SKM-1 treated with dmso at 0.1 percent for 144 hours (cell line): ENCODE data around the gene ALPG.
"Not testable (repeated sequence)": the region's sequence is repeated elsewhere in the genome, so short reads cannot be mapped to it uniquely, and the experiment has no call there.

ENCODE experiments used
- DNase-seq: peaks from one replicate; lab custom pipeline; 2025; ENCODE audit not compliant: unreplicated experiment; lab: John Stamatoyannopoulos, UW

Gene ALPG

GRCh38 chr2:232376713-232377112, 29.9 kb upstream of the ALPG start:
- no peak for DNase-seq

- no peak for DNase-seq
These were observed 29.3 kb upstream of the ALPG start for GRCh38 chr2:232377319-232377718.

- no peak for DNase-seq
These were observed 28.6 kb upstream of the ALPG start for GRCh38 chr2:232377841-232378734.

GRCh38 chr2:232378735-232379151, 27.9 kb upstream of the ALPG start, which contains the start of gene ALPP:
TSS of gene ALPP (plus strand) at chr2:232378751. CDS start at chr2:232378803, 52 bp downstream.
- DNase-seq, result not testable (repeated sequence)

GRCh38 chr2:232379610-232380590, 26.7 kb upstream of the ALPG start:
- not testable (repeated sequence) for DNase-seq

GRCh38 chr2:232381204-232382031, 25.2 kb upstream of the ALPG start:
- not testable (repeated sequence) for DNase-seq

- no peak for DNase-seq
These were observed 24.1 kb upstream of the ALPG start for GRCh38 chr2:232382331-232383225.

- DNase-seq, result no peak
These were observed 22.2 kb upstream of the ALPG start for GRCh38 chr2:232384466-232384865.

- DNase-seq, result not testable (repeated sequence)
These were observed 21.6 kb upstream of the ALPG start for GRCh38 chr2:232385058-232385457.

GRCh38 chr2:232385660-232386489, 20.8 kb upstream of the ALPG start:
- DNase-seq, result no peak

- no peak for DNase-seq
These were observed 20.2 kb upstream of the ALPG start for GRCh38 chr2:232386490-232386739.

GRCh38 chr2:232386740-232387450, 19.7 kb upstream of the ALPG start:
- DNase-seq, result no peak

GRCh38 chr2:232387451-232388171, 19.0 kb upstream of the ALPG start:
- DNase-seq, result no peak

GRCh38 chr2:232388324-232388891, 18.2 kb upstream of the ALPG start:
- DNase-seq, result no peak

GRCh38 chr2:232389327-232389726, 17.3 kb upstream of the ALPG start:
- no peak for DNase-seq

GRCh38 chr2:232390661-232391060, 16.0 kb upstream of the ALPG start:
- no peak for DNase-seq

GRCh38 chr2:232393556-232393955, 13.1 kb upstream of the ALPG start:
- no peak for DNase-seq
